OCI-LY7 (cell line): ENCODE results near the gene FNDC5. TPM values are rescaled to one million over a fixed set of nuclear protein-coding genes. Genes with fewer than 3 reads are reported as not detected.

Source experiments
- BruUV-seq: library from RNA; stranded (reverse); fragments of 400-500 nt; replicated peaks from 2 replicates; lab custom pipeline; 2021; lab: Mats Ljungman, UMichigan
- CTCF ChIA-PET: fragments of 300-600 bp; sonication (Branson Sonifier 250); formaldehyde crosslinking; loops from one replicate; lab custom pipeline; 2022; ENCODE audit warnings: antibody characterized with exemption; ENCODE audit not compliant: unreplicated experiment; lab: Charles Lee
- POLR2A ChIA-PET: fragments of 300-600 bp; sonication (Branson Sonifier 250); formaldehyde crosslinking; loops from one replicate; lab custom pipeline; 2022; ENCODE audit warnings: antibody characterized with exemption; lab: Charles Lee
- DNase-seq: peaks from one replicate; pipeline ENCODE4 v3.0.0-alpha.2; 2015; ENCODE audit warnings: low spot score
- H2AFZ ChIP-seq: fragments of 200-600 bp; sonication (generic), shearing (Covaris generic); 2 replicates; pipeline ENCODE4 v1.6.1; 2014; ENCODE audit warnings: mild to moderate bottlenecking, antibody characterized with exemption, low read length, moderate library complexity
- H3K27ac ChIP-seq: fragments of 200-600 bp; sonication (generic); 2 replicates; pipeline ENCODE4 v1.5.1; 2014; ENCODE audit warnings: mixed run types, low read depth, mild to moderate bottlenecking, moderate library complexity, low read length, inconsistent platforms; ENCODE audit not compliant: poor library complexity, severe bottlenecking
- H3K36me3 ChIP-seq: fragments of 200-600 bp; sonication (generic); 2 replicates; pipeline ENCODE4 v1.6.1; 2014; ENCODE audit warnings: mild to moderate bottlenecking, antibody characterized with exemption, low read length, moderate library complexity, mixed read lengths; ENCODE audit not compliant: insufficient read depth
- H3K4me1 ChIP-seq: fragments of 200-600 bp; sonication (generic); 2 replicates; pipeline ENCODE4 v1.5.1; 2014; ENCODE audit warnings: mild to moderate bottlenecking, low read length; ENCODE audit not compliant: insufficient read depth, poor library complexity, severe bottlenecking
- H3K4me2 ChIP-seq: fragments of 200-600 bp; sonication (generic); 2 replicates; pipeline ENCODE4 v1.6.1; 2014; ENCODE audit warnings: mild to moderate bottlenecking, low read length
- H3K4me3 ChIP-seq: fragments of 200-600 bp; sonication (generic); 2 replicates; pipeline ENCODE4 v1.5.1; 2014; ENCODE audit warnings: mild to moderate bottlenecking, low read depth, low read length; ENCODE audit not compliant: poor library complexity, severe bottlenecking
- H3K79me2 ChIP-seq: fragments of 200-600 bp; sonication (generic); 2 replicates; pipeline ENCODE4 v1.6.1; 2016; ENCODE audit warnings: low read depth, mild to moderate bottlenecking, low read length, moderate library complexity, mixed read lengths; ENCODE audit not compliant: insufficient read depth
- H3K9me2 ChIP-seq: fragments of 200-600 bp; sonication (generic); 2 replicates; pipeline ENCODE4 v1.6.1; 2016; ENCODE audit warnings: mild to moderate bottlenecking, low read length, mixed read lengths; ENCODE audit not compliant: insufficient read depth
- H3K9me3 ChIP-seq: fragments of 200-600 bp; sonication (generic); 2 replicates; pipeline ENCODE4 v1.6.1; 2014; ENCODE audit warnings: mild to moderate bottlenecking, mixed run types, low read length, mixed read lengths
- H4K20me1 ChIP-seq: fragments of 200-600 bp; sonication (generic); 2 replicates; pipeline ENCODE4 v1.6.1; 2014; ENCODE audit warnings: mild to moderate bottlenecking, antibody characterized with exemption, low read length, moderate library complexity, mixed read lengths; ENCODE audit not compliant: insufficient read depth
- CTCF ChIP-seq: fragments of 200-600 bp; sonication (generic); conservative IDR thresholded peaks from 2 replicates; pipeline ENCODE4 v1.5.1; 2014; ENCODE audit warnings: mild to moderate bottlenecking, antibody characterized with exemption, low read length, moderate library complexity, mixed read lengths
- EZH2phosphoT487 ChIP-seq: fragments of 200-600 bp; sonication (generic); IDR thresholded peaks from 2 replicates; pipeline ENCODE4 v1.6.1; 2018; ENCODE audit warnings: low read depth, borderline replicate concordance, mild to moderate bottlenecking, mixed run types, antibody characterized with exemption, low read length, moderate library complexity, mixed read lengths
- intact Hi-C: fragments of 100-400 bp; cut with micrococcal nuclease; formaldehyde crosslinking; loops from one replicate; pipeline ENCODE4 v1.10.0; 2022; ENCODE audit not compliant: unreplicated experiment
- total RNA-seq, 2 experiments: library from RNA; depleted of rRNA in 1 of 2; stranded (reverse); fragments of >200 nt in 1 of 2; shearing (Covaris generic) in 1 of 2; gene quantifications; 2 replicates each; pipeline ENCODE4 v1.2.3, GENCODE V29; 2014 to 2022

Gene FNDC5
- total RNA-seq, 2 experiments from 2014 or later = not detected

- H2AFZ ChIP-seq = no peak overlapping the region
- TF ChIP-seq EZH2phosphoT487 (no peak), CTCF (no peak)
- H3K9me3 ChIP-seq = no peaks in the 10 kb centered on the region
- no peak overlapping the region for H3K4me2 ChIP-seq
- POLR2A ChIA-PET = interaction anchor here (0.6 to 1.8 kb wide), 3 partner anchors 13 to 20 kb away, joined by 3 to 4 read pairs (median 3); no protein-coding TSS in a partner anchor
- H3K4me3 ChIP-seq = no peak overlapping the region
- DNase-seq = no peak
- intact Hi-C loops = no loop called here
- H3K36me3 ChIP-seq = peaks cover 80% of the 10 kb centered on the region
- no peaks in the 10 kb centered on the region for H3K4me1 ChIP-seq
- H3K27ac ChIP-seq = no peak overlapping the region
- no peaks in the 10 kb centered on the region for H4K20me1 ChIP-seq
- CTCF ChIA-PET = no interaction called here
- no TSS peak for BruUV-seq
- no peaks in the 10 kb centered on the region for H3K9me2 ChIP-seq
- no peaks in the 10 kb centered on the region for H3K79me2 ChIP-seq
These were observed 22.2 kb downstream of the FNDC5 start for GRCh38 chr1:32848354-32849063.

- ChIA-PET CTCF (no interaction called here), POLR2A (interaction anchor here (1.1 kb wide), 1 partner anchor 9 kb away, joined by 3 read pairs; no protein-coding TSS in a partner anchor)
- no peak for TF ChIP-seq CTCF
- TF ChIP-seq EZH2phosphoT487 = no peak
- no peak overlapping the region for H3K4me3 ChIP-seq
- H2AFZ ChIP-seq = no peak overlapping the region
- H3K4me2 ChIP-seq = no peak overlapping the region
- peaks cover 12% of the 10 kb centered on the region; the same call in 1 of the 2 replicates for H3K79me2 ChIP-seq
- BruUV-seq = no TSS peak
- DNase-seq = no peak
- no peaks in the 10 kb centered on the region for H3K9me3 ChIP-seq
- H4K20me1 ChIP-seq = no peaks in the 10 kb centered on the region
- no peaks in the 10 kb centered on the region for H3K9me2 ChIP-seq
- H3K27ac ChIP-seq = no peak overlapping the region
- intact Hi-C loops = no loop called here
- H3K36me3 ChIP-seq = peaks cover 99% of the 10 kb centered on the region
- H3K4me1 ChIP-seq = peaks cover 14% of the 10 kb centered on the region
These were observed 38.8 kb downstream of the FNDC5 start for GRCh38 chr1:32831878-32832277.
